CD4-positive, alpha-beta T cell (primary cell): ENCODE data around the gene ITGA2. TPM values are rescaled to one million over a fixed set of nuclear protein-coding genes. Genes with fewer than 3 reads are reported as not detected.

Experiments
- ATAC-seq: fragments of 200-7000 bp; cut with Tn5 transposase; one replicate; pipeline ENCODE4 v1.10.0; 2022; ENCODE audit warnings: mild to moderate bottlenecking; ENCODE audit not compliant: poor library complexity
- CTCF ChIA-PET: fragments of 350-600 bp; sonication (Branson Sonifier 250); formaldehyde crosslinking; loops from one replicate; lab custom pipeline; 2021; ENCODE audit warnings: antibody characterized with exemption, inconsistent platforms; lab: Charles Lee
- POLR2A ChIA-PET: fragments of 350-600 bp; sonication (Branson Sonifier 250); formaldehyde crosslinking; loops from one replicate; lab custom pipeline; 2021; ENCODE audit warnings: antibody characterized with exemption, inconsistent platforms; lab: Charles Lee
- DNase-seq, 14 experiments: peaks; one replicate each; pipeline ENCODE4 v3.0.0-alpha.2; 2013 to 2020; ENCODE audit warnings: mixed read lengths in 2 of 14
- H3K27ac ChIP-seq, 2 donors: one replicate each; pipeline versions ENCODE4 v1.5.1 to v1.7.0; 2013; ENCODE audit warnings: low read length in 2 of 2, low read depth in 1 of 2, mild to moderate bottlenecking in 1 of 2
- H3K27me3 ChIP-seq, 2 experiments: 1 replicate in 1 of 2; 2 replicates in 1 of 2; pipeline versions ENCODE4 v1.6.1 to v1.7.0; 2013; ENCODE audit warnings: low read length in 2 of 2, control low read depth in 1 of 2, mild to moderate bottlenecking in 1 of 2, moderate library complexity in 1 of 2; ENCODE audit not compliant: insufficient read depth in 2 of 2, control insufficient read depth in 1 of 2
- H3K36me3 ChIP-seq: one replicate; pipeline ENCODE4 v1.6.1; 2013; ENCODE audit warnings: low read length, control low read depth; ENCODE audit not compliant: insufficient read depth
- H3K4me1 ChIP-seq: one replicate; pipeline ENCODE4 v1.6.1; 2013; ENCODE audit warnings: low read length, control low read depth; ENCODE audit not compliant: insufficient read depth
- H3K4me3 ChIP-seq: one replicate; pipeline ENCODE4 v1.5.1; 2013; ENCODE audit warnings: mild to moderate bottlenecking, low read length, moderate library complexity
- H3K9me3 ChIP-seq, 2 experiments: 1 replicate in 1 of 2; 2 replicates in 1 of 2; pipeline versions ENCODE4 v1.6.1 to v1.7.0; 2013; ENCODE audit warnings: low read length in 2 of 2, mild to moderate bottlenecking in 2 of 2, control low read depth in 1 of 2, moderate library complexity in 1 of 2; ENCODE audit not compliant: control insufficient read depth in 1 of 2, insufficient read depth in 1 of 2
- H3K27ac Mint-ChIP-seq: one replicate; pipeline ENCODE4 v1.8.0; 2020; ENCODE audit warnings: mixed read lengths
- H3K27me3 Mint-ChIP-seq: one replicate; pipeline ENCODE4 v1.8.0; 2021; ENCODE audit warnings: mixed read lengths
- H3K36me3 Mint-ChIP-seq: one replicate; pipeline ENCODE4 v1.8.0; 2021; ENCODE audit warnings: low read depth, mixed read lengths
- H3K4me1 Mint-ChIP-seq: one replicate; pipeline ENCODE4 v1.8.0; 2021; ENCODE audit warnings: low read depth, mixed read lengths
- H3K4me3 Mint-ChIP-seq: one replicate; pipeline ENCODE4 v1.8.0; 2020; ENCODE audit warnings: mild to moderate bottlenecking, mixed read lengths
- H3K9me3 Mint-ChIP-seq: one replicate; pipeline ENCODE4 v1.8.0; 2020; ENCODE audit warnings: mixed read lengths
- CTCF ChIP-seq: fragments of 200-600 bp; IDR thresholded peaks from one replicate; pipeline ENCODE4 v1.8.0; 2022; ENCODE audit warnings: antibody characterized with exemption, mild to moderate bottlenecking
- intact Hi-C, 2 experiments: fragments of 100-400 bp; cut with DNase I in 1 of 2; cut with micrococcal nuclease in 1 of 2; formaldehyde crosslinking; loops; one replicate each; pipeline versions ENCODE4 v1.15.1 to v1.9.0; 2023 to 2025; cut with DNase I, micrococcal nuclease
- total RNA-seq, 174 experiments: library from RNA in 2 of 174; stranded (reverse) in 2 of 174; gene quantifications; one replicate each; pipeline ENCODE4 v1.2.3 and lab custom pipeline; 2021 to 2026

Gene ITGA2
- total RNA-seq, 2 experiments from 2014 or later: 0.03 to 0.11 TPM

- Mint-ChIP-seq H3K4me1 (peaks cover 3% of the 10 kb centered on the region), H3K4me3 (no peak overlapping the region), H3K27me3 (peaks cover 7% of the 10 kb centered on the region), H3K27ac (no peak overlapping the region), H3K9me3 (no peaks in the 10 kb centered on the region), H3K36me3 (no peaks in the 10 kb centered on the region)
- Histone ChIP-seq H3K4me3 (no peak overlapping the region), H3K9me3 (no peaks in the 10 kb centered on the region), H3K4me1 (peaks cover 4% of the 10 kb centered on the region), H3K27ac (no peak overlapping the region), H3K36me3 (no peaks in the 10 kb centered on the region), H3K27me3 (no peaks in the 10 kb centered on the region)
- ATAC-seq (no peak), DNase-seq (no peak)
- ChIA-PET CTCF (no interaction called here), POLR2A (no interaction called here)
- intact Hi-C loops: no loop called here
- TF ChIP-seq CTCF: no peak
Measured at GRCh38 chr5:53025487-53025886, 36.3 kb downstream of the ITGA2 start.

- DNase-seq: no peak
- CTCF ChIA-PET: no interaction called here
- POLR2A ChIA-PET: interaction anchor here (1.2 kb wide), 1 partner anchor 31 kb away, joined by 3 read pairs; no protein-coding TSS in a partner anchor
Measured at GRCh38 chr5:53027913-53028312, 38.8 kb downstream of the ITGA2 start.

GRCh38 chr5:53029608-53030007, 40.5 kb downstream of the ITGA2 start:
- Mint-ChIP-seq H3K4me3 (no peak overlapping the region), H3K27me3 (no peaks in the 10 kb centered on the region), H3K4me1 (peaks cover 27% of the 10 kb centered on the region), H3K9me3 (no peaks in the 10 kb centered on the region), H3K27ac (no peak overlapping the region), H3K36me3 (no peaks in the 10 kb centered on the region)
- Histone ChIP-seq H3K36me3 (no peaks in the 10 kb centered on the region), H3K4me1 (peaks cover 10% of the 10 kb centered on the region), H3K4me3 (no peak overlapping the region), H3K9me3 (no peaks in the 10 kb centered on the region), H3K27ac (no peak overlapping the region), H3K27me3 (no peaks in the 10 kb centered on the region)
- intact Hi-C loops: no loop called here
- ChIA-PET POLR2A (no interaction called here), CTCF (no interaction called here)
- ATAC-seq: no peak
- no peak for TF ChIP-seq CTCF
- no peak for DNase-seq

More at GRCh38 chr5:53027913-53028312, 38.8 kb downstream of the ITGA2 start:
- Histone ChIP-seq H3K27me3 (no peaks in the 10 kb centered on the region), H3K9me3 (no peaks in the 10 kb centered on the region), H3K36me3 (no peaks in the 10 kb centered on the region), H3K4me3 (no peak overlapping the region), H3K27ac (no peak overlapping the region), H3K4me1 (peaks cover 11% of the 10 kb centered on the region)
- ATAC-seq: no peak
- Mint-ChIP-seq H3K36me3 (no peaks in the 10 kb centered on the region), H3K4me3 (no peak overlapping the region), H3K4me1 (peaks cover 23% of the 10 kb centered on the region), H3K27me3 (no peaks in the 10 kb centered on the region), H3K9me3 (no peaks in the 10 kb centered on the region), H3K27ac (no peak overlapping the region)
- no peak for TF ChIP-seq CTCF
- intact Hi-C loops: no loop called here
